ENCODE measurements around the gene UGT3A1.

DNA sequence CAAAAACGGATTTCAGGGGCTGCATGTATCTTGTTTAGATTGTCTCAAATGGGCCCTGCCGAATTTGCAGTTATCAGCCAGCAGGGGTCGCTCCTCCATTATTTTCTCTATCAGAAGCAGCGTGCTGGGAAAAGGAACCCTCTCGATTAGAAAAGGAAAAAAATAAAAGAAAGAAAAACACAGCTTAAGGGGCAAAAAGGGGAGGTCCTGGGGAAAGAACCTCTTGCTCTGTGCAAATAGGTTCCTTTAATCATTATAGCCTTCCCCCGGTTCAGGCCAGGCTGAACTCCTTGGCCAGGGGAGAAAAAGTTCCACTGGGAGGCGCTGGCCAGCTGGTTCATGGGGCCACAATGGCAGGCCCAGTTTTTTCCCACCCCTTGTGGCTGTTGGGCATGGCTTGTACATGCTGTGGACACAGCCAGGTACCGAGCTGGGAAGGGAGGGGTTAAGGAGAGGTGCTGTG is 27.8 kb downstream of the UGT3A1 start:
- TF ChIP-seq, protein P1, sequence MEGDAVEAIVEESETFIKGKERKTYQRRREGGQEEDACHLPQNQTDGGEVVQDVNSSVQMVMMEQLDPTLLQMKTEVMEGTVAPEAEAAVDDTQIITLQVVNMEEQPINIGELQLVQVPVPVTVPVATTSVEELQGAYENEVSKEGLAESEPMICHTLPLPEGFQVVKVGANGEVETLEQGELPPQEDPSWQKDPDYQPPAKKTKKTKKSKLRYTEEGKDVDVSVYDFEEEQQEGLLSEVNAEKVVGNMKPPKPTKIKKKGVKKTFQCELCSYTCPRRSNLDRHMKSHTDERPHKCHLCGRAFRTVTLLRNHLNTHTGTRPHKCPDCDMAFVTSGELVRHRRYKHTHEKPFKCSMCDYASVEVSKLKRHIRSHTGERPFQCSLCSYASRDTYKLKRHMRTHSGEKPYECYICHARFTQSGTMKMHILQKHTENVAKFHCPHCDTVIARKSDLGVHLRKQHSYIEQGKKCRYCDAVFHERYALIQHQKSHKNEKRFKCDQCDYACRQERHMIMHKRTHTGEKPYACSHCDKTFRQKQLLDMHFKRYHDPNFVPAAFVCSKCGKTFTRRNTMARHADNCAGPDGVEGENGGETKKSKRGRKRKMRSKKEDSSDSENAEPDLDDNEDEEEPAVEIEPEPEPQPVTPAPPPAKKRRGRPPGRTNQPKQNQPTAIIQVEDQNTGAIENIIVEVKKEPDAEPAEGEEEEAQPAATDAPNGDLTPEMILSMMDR (IDR thresholded peaks at IDR 0.05): no peak
- no peak for TF ChIP-seq POLR2A (IDR thresholded peaks at IDR 0.05)
